HTERT RPE-1 (cell line): ENCODE data around the gene FBXL7.

ENCODE experiments used
- in situ Hi-C: fragments of 300-500 bp; cut with MboI; formaldehyde crosslinking; loops from 4 replicates; pipeline ENCODE4 v1.14.3; 2020; ENCODE audit warnings: low sequenced_read_pairs

FBXL7 gene

GRCh38 chr5:15535938-15536337 is 36.0 kb downstream of the FBXL7 start:
- in situ Hi-C loops = no loop called here

- in situ Hi-C loops = no loop called here
Measured at GRCh38 chr5:15538516-15538915, 38.5 kb downstream of the FBXL7 start.

GRCh38 chr5:15539951-15540350 is 40.0 kb downstream of the FBXL7 start:
- in situ Hi-C loops = no loop called here

GRCh38 chr5:15544039-15544438 is 44.1 kb downstream of the FBXL7 start:
- in situ Hi-C loops = no loop called here

- in situ Hi-C loops = no loop called here
Measured at GRCh38 chr5:15545082-15545481, 45.1 kb downstream of the FBXL7 start.

GRCh38 chr5:15547261-15547839 is 47.4 kb downstream of the FBXL7 start:
- in situ Hi-C loops = no loop called here

GRCh38 chr5:15549961-15550360 is 50.0 kb downstream of the FBXL7 start:
- in situ Hi-C loops = no loop called here

GRCh38 chr5:15550502-15551112 is 50.6 kb downstream of the FBXL7 start:
- in situ Hi-C loops = no loop called here

GRCh38 chr5:15551113-15551504 is 51.1 kb downstream of the FBXL7 start:
- in situ Hi-C loops = no loop called here

GRCh38 chr5:15554542-15554941 is 54.6 kb downstream of the FBXL7 start:
- in situ Hi-C loops = no loop called here

GRCh38 chr5:15555176-15555575 is 55.2 kb downstream of the FBXL7 start:
- in situ Hi-C loops = no loop called here

GRCh38 chr5:15558240-15558639 is 58.3 kb downstream of the FBXL7 start:
- in situ Hi-C loops = no loop called here

GRCh38 chr5:15558681-15559080 is 58.7 kb downstream of the FBXL7 start:
- in situ Hi-C loops = no loop called here

- in situ Hi-C loops = no loop called here
Measured at GRCh38 chr5:15560421-15560820, 60.4 kb downstream of the FBXL7 start.

GRCh38 chr5:15564523-15564922 is 64.5 kb downstream of the FBXL7 start:
- in situ Hi-C loops = no loop called here

- in situ Hi-C loops = no loop called here
Measured at GRCh38 chr5:15564957-15565356, 65.0 kb downstream of the FBXL7 start.

GRCh38 chr5:15566306-15566705 is 66.3 kb downstream of the FBXL7 start:
- in situ Hi-C loops = no loop called here

GRCh38 chr5:15566789-15567188 is 66.8 kb downstream of the FBXL7 start:
- in situ Hi-C loops = no loop called here

GRCh38 chr5:15570491-15570890 is 70.5 kb downstream of the FBXL7 start:
- in situ Hi-C loops = no loop called here

GRCh38 chr5:15571081-15571480 is 71.1 kb downstream of the FBXL7 start:
- in situ Hi-C loops = no loop called here

GRCh38 chr5:15571618-15572017 is 71.6 kb downstream of the FBXL7 start:
- in situ Hi-C loops = no loop called here

- in situ Hi-C loops = no loop called here
Measured at GRCh38 chr5:15573590-15573989, 73.6 kb downstream of the FBXL7 start.

- in situ Hi-C loops = no loop called here
Measured at GRCh38 chr5:15574128-15574527, 74.1 kb downstream of the FBXL7 start.
